HepG2 (cell line): ENCODE data around the gene MAT2A. TPM values are rescaled to one million over a fixed set of nuclear protein-coding genes. Genes with fewer than 3 reads are reported as not detected.

ENCODE experiments used
- DPF2 ChIP-seq: sonication (generic); formaldehyde crosslinking; IDR thresholded peaks from 2 replicates; pipeline ENCODE4 v1.4.0; 2020; ENCODE audit warnings: mild to moderate bottlenecking, low read depth, missing genetic modification reagents, borderline replicate concordance
- HDAC6 ChIP-seq: fragments of 200-600 bp; sonication (generic); IDR thresholded peaks from 2 replicates; pipeline ENCODE4 v1.7.0; 2017; ENCODE audit warnings: mild to moderate bottlenecking, antibody characterized with exemption, low read length, low read depth
- MATR3 ChIP-seq: sonication (generic); formaldehyde crosslinking; IDR thresholded peaks from 2 replicates; pipeline ENCODE4 v1.4.0; 2020; ENCODE audit warnings: missing genetic modification reagents
- NCOA2 ChIP-seq: sonication (generic); formaldehyde crosslinking; IDR thresholded peaks from 2 replicates; pipeline ENCODE4 v1.8.0; 2022; ENCODE audit warnings: inconsistent platforms
- YEATS4 ChIP-seq: sonication (generic); formaldehyde crosslinking; IDR thresholded peaks from 2 replicates; pipeline ENCODE4 v1.4.0; 2020; ENCODE audit warnings: missing genetic modification reagents, borderline replicate concordance
- ZNF44 ChIP-seq: sonication (generic); formaldehyde crosslinking; IDR thresholded peaks from 2 replicates; pipeline ENCODE4 v1.5.1; 2020; ENCODE audit warnings: mild to moderate bottlenecking, missing genetic modification reagents
- ZNF780A ChIP-seq: sonication (generic); formaldehyde crosslinking; IDR thresholded peaks from 2 replicates; pipeline ENCODE4 v1.8.0; 2022; ENCODE audit warnings: mild to moderate bottlenecking, missing genetic modification reagents, moderate library complexity
- polyA plus RNA-seq, 8 experiments: library from polyadenylated mRNA; depleted of rRNA in 3 of 8; stranded (reverse) in 7 of 8; unstranded in 1 of 8; fragments of >200 nt; fragmentation: Illumina TruSeq in 4 of 8; extraction: Trizol in 4 of 8; gene quantifications; 2 replicates each; pipeline versions ENCODE4 v1.2.1 to v1.2.3, GENCODE V29; 2011 to 2016; ENCODE audit warnings: low read depth in 4 of 8, missing spikeins in 1 of 8, mixed read lengths in 1 of 8; ENCODE audit not compliant: insufficient read depth in 1 of 8
- total RNA-seq, 5 experiments: library from RNA; depleted of rRNA; stranded (reverse); fragments of >200 nt; fragmentation: Illumina TruSeq; extraction: Trizol; gene quantifications; 2 replicates each; pipeline ENCODE4 v1.2.3, GENCODE V29; 2016; ENCODE audit warnings: low read depth in 1 of 5
- TF ChIP-seq, protein P1 (sequence below): sonication (generic); formaldehyde crosslinking; IDR thresholded peaks from 2 replicates; pipeline ENCODE4 v1.4.0; 2020; ENCODE audit warnings: missing genetic modification reagents
- TF ChIP-seq, protein P2 (sequence below), 2 experiments: fragments of 450-650 bp in 1 of 2; sonication (generic) in 1 of 2; formaldehyde crosslinking; IDR thresholded peaks; 2 replicates each; pipeline versions ENCODE4 v1.5.0 to v1.8.0; 2020 to 2022; ENCODE audit warnings: mild to moderate bottlenecking in 1 of 2, missing genetic modification reagents in 1 of 2
- TF ChIP-seq, protein P3 (sequence below): sonication (generic); formaldehyde crosslinking; IDR thresholded peaks from 2 replicates; pipeline ENCODE4 v1.4.0; 2020; ENCODE audit warnings: missing genetic modification reagents, borderline replicate concordance
- TF ChIP-seq, protein P4 (sequence below): sonication (generic); formaldehyde crosslinking; IDR thresholded peaks from 2 replicates; pipeline ENCODE4 v1.5.0; 2020; ENCODE audit warnings: mild to moderate bottlenecking, missing genetic modification reagents
- TF ChIP-seq, protein P5 (sequence below): sonication (generic); formaldehyde crosslinking; IDR thresholded peaks from 2 replicates; pipeline ENCODE4 v1.5.1; 2020; ENCODE audit warnings: mild to moderate bottlenecking, missing genetic modification reagents

The MAT2A gene
- total and polyA plus RNA-seq, 2 of the 13 experiments (the other 11 are each of a cell fraction or from before 2014, with no cell fraction given), result 155 to 331 TPM

DNA sequence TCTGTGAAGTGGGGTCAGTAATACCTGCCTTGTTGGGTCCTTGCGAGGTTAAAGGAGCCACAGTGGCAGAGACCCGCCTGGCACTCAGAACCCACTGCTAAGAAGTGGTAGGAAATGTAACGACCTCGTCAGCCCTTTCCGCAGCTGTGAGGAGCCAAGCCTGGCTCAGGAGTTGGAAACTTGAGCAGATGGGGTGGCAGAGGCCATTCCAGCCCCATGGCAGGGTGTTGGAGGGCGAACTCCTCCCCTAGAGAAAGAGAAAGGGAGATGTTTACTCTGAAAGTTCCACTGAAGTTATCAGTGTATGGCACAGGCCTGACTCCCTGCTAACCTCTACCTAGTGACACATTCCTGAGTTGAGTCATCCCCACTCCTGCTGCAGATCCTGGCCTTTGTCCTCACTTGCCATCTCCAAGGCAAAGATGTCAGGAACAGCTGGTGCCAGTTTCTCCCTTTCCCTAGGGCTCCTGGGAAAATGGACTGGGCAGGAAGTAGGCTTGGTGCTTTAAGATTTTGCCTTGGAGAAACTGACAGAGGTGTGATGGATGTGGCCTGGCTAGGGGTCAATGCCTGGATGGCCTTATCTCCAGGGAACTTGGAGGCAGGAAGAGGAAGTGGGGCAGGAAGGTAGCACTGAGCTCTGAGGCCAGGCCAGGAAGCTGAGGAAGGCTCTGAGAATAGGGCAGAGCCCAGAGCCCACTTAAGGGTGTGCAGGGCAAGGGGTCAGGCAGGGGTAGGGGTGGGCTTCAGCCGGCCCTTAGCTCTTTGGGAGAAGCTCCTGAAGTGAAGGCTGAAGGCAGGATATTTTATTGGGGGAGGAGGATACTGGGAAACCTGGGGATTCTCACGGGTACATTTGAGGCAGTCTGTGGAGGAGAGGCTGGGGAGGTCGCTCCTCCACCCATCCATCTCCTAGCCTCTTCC lies 46.2 kb downstream of the MAT2A start (continued):
- TF ChIP-seq, protein P1, sequence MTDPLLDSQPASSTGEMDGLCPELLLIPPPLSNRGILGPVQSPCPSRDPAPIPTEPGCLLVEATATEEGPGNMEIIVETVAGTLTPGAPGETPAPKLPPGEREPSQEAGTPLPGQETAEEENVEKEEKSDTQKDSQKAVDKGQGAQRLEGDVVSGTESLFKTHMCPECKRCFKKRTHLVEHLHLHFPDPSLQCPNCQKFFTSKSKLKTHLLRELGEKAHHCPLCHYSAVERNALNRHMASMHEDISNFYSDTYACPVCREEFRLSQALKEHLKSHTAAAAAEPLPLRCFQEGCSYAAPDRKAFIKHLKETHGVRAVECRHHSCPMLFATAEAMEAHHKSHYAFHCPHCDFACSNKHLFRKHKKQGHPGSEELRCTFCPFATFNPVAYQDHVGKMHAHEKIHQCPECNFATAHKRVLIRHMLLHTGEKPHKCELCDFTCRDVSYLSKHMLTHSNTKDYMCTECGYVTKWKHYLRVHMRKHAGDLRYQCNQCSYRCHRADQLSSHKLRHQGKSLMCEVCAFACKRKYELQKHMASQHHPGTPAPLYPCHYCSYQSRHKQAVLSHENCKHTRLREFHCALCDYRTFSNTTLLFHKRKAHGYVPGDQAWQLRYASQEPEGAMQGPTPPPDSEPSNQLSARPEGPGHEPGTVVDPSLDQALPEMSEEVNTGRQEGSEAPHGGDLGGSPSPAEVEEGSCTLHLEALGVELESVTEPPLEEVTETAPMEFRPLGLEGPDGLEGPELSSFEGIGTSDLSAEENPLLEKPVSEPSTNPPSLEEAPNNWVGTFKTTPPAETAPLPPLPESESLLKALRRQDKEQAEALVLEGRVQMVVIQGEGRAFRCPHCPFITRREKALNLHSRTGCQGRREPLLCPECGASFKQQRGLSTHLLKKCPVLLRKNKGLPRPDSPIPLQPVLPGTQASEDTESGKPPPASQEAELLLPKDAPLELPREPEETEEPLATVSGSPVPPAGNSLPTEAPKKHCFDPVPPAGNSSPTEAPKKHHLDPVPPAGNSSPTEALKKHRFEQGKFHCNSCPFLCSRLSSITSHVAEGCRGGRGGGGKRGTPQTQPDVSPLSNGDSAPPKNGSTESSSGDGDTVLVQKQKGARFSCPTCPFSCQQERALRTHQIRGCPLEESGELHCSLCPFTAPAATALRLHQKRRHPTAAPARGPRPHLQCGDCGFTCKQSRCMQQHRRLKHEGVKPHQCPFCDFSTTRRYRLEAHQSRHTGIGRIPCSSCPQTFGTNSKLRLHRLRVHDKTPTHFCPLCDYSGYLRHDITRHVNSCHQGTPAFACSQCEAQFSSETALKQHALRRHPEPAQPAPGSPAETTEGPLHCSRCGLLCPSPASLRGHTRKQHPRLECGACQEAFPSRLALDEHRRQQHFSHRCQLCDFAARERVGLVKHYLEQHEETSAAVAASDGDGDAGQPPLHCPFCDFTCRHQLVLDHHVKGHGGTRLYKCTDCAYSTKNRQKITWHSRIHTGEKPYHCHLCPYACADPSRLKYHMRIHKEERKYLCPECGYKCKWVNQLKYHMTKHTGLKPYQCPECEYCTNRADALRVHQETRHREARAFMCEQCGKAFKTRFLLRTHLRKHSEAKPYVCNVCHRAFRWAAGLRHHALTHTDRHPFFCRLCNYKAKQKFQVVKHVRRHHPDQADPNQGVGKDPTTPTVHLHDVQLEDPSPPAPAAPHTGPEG (CRISPR knock-in tag), result no peak
- no peak for TF ChIP-seq ZNF780A (CRISPR knock-in tag)
- TF ChIP-seq, protein P2, sequence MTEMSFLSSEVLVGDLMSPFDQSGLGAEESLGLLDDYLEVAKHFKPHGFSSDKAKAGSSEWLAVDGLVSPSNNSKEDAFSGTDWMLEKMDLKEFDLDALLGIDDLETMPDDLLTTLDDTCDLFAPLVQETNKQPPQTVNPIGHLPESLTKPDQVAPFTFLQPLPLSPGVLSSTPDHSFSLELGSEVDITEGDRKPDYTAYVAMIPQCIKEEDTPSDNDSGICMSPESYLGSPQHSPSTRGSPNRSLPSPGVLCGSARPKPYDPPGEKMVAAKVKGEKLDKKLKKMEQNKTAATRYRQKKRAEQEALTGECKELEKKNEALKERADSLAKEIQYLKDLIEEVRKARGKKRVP (CRISPR knock-in tag; IDR thresholded peaks at IDR 0.05), result peak in 1 of 2 experiments; percentile 76; a peak in 2 of 4 replicates
- TF ChIP-seq, protein P3, sequence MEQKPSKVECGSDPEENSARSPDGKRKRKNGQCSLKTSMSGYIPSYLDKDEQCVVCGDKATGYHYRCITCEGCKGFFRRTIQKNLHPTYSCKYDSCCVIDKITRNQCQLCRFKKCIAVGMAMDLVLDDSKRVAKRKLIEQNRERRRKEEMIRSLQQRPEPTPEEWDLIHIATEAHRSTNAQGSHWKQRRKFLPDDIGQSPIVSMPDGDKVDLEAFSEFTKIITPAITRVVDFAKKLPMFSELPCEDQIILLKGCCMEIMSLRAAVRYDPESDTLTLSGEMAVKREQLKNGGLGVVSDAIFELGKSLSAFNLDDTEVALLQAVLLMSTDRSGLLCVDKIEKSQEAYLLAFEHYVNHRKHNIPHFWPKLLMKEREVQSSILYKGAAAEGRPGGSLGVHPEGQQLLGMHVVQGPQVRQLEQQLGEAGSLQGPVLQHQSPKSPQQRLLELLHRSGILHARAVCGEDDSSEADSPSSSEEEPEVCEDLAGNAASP (CRISPR knock-in tag), result peak; percentile 98
- peak; percentile 35; the same call in 1 of the 2 replicates for TF ChIP-seq ZNF44 (CRISPR knock-in tag)
- TF ChIP-seq, protein P4, sequence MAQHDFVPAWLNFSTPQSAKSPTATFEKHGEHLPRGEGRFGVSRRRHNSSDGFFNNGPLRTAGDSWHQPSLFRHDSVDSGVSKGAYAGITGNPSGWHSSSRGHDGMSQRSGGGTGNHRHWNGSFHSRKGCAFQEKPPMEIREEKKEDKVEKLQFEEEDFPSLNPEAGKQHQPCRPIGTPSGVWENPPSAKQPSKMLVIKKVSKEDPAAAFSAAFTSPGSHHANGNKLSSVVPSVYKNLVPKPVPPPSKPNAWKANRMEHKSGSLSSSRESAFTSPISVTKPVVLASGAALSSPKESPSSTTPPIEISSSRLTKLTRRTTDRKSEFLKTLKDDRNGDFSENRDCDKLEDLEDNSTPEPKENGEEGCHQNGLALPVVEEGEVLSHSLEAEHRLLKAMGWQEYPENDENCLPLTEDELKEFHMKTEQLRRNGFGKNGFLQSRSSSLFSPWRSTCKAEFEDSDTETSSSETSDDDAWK (CRISPR knock-in tag), result no peak
- TF ChIP-seq DPF2, result peak; percentile 80
- TF ChIP-seq YEATS4 (CRISPR knock-in tag), result no peak
- 0 out of 2 replicates have a peak, but pooled peaks have one; percentile 49 for TF ChIP-seq HDAC6
- TF ChIP-seq NCOA2, result peak; percentile 78
- TF ChIP-seq, protein P5, sequence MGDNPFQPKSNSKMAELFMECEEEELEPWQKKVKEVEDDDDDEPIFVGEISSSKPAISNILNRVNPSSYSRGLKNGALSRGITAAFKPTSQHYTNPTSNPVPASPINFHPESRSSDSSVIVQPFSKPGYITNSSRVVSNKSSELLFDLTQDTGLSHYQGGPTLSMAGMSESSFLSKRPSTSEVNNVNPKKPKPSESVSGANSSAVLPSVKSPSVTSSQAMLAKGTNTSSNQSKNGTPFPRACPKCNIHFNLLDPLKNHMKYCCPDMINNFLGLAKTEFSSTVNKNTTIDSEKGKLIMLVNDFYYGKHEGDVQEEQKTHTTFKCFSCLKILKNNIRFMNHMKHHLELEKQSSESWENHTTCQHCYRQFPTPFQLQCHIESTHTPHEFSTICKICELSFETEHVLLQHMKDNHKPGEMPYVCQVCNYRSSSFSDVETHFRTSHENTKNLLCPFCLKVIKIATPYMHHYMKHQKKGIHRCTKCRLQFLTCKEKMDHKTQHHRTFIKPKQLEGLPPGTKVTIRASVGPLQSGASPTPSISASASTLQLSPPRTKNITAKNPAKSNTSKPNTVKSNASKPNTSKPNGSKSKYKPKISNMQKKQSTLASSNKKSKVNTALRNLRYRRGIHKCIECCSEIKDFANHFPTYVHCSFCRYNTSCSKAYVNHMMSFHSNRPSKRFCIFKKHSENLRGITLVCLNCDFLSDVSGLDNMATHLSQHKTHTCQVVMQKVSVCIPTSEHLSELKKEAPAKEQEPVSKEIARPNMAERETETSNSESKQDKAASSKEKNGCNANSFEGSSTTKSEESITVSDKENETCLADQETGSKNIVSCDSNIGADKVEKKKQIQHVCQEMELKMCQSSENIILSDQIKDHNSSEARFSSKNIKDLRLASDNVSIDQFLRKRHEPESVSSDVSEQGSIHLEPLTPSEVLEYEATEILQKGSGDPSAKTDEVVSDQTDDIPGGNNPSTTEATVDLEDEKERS (CRISPR knock-in tag), result peak; percentile 76
- no peak for TF ChIP-seq MATR3 (CRISPR knock-in tag)
